Right lobe of liver (tissue), 6 donors: Measurements from ENCODE around the gene OR1L1. TPM values are rescaled to one million over a fixed set of nuclear protein-coding genes. Genes with fewer than 3 reads are reported as not detected.

Experiments used
- ATAC-seq, 4 donors: fragments of 200-7000 bp; cut with Tn5 transposase; one replicate each; pipeline ENCODE4 v1.9.1; 2020; ENCODE audit warnings: mild to moderate bottlenecking in 4 of 4, moderate library complexity in 4 of 4
- DNase-seq, 3 donors: peaks; one replicate each; pipeline ENCODE4 v3.0.0-alpha.2; 2020
- H3K27ac ChIP-seq, 3 donors: fragments of 200-600 bp; one replicate each; pipeline ENCODE4 v1.8.0; 2022
- H3K27me3 ChIP-seq, 2 donors: fragments of 200-600 bp; one replicate each; pipeline ENCODE4 v1.8.0; 2022
- H3K36me3 ChIP-seq, 4 donors: fragments of 200-600 bp; sonication (generic) in 1 of 4; one replicate each; pipeline versions ENCODE4 v1.5.1 to v1.8.0; 2017 to 2022; ENCODE audit warnings: control low read depth in 1 of 4
- H3K4me1 ChIP-seq, 4 donors: fragments of 200-600 bp; sonication (generic) in 1 of 4; one replicate each; pipeline versions ENCODE4 v1.5.1 to v1.8.0; 2017 to 2022; ENCODE audit warnings: control low read depth in 1 of 4
- H3K4me3 ChIP-seq, 3 donors: fragments of 200-600 bp; one replicate each; pipeline ENCODE4 v1.8.0; 2022
- H3K9me3 ChIP-seq, 4 donors: fragments of 200-600 bp; sonication (generic) in 1 of 4; one replicate each; pipeline versions ENCODE4 v1.5.1 to v1.8.0; 2017 to 2022; ENCODE audit warnings: control low read depth in 1 of 4
- CTCF ChIP-seq, 4 donors: fragments of 200-600 bp in 3 of 4; fragments of 450-650 bp in 1 of 4; IDR thresholded peaks; one replicate each; pipeline versions ENCODE4 v1.5.1 to v1.8.0; 2016 to 2022; ENCODE audit warnings: antibody characterized with exemption in 4 of 4, mild to moderate bottlenecking in 2 of 4
- POLR2A ChIP-seq: fragments of 450-650 bp; IDR thresholded peaks from one replicate; pipeline ENCODE4 v1.6.1; 2017; ENCODE audit warnings: antibody characterized with exemption, mild to moderate bottlenecking
- WGBS: methylation state at CpG from one replicate; pipeline ENCODE4 v1.1.6; 2018; ENCODE audit warnings: low coverage, low lambda C conversion rate; ENCODE audit not compliant: insufficient coverage; ENCODE audit errors: missing lambda C conversion rate; 5-methylcytosine and 5-hydroxymethylcytosine counted together
- intact Hi-C, 2 donors: fragments of 100-400 bp; cut with DNase I; formaldehyde crosslinking; loops; one replicate each; pipeline versions ENCODE4 v1.11.2 to v1.14.1; 2022
- long read RNA-seq: library from polyadenylated mRNA; unstranded; transcript quantifications from one replicate; pipeline ENCODE4 v2.0.0, GENCODE V29; 2019
- total RNA-seq, 6 experiments: library from RNA; depleted of rRNA in 2 of 6; stranded (reverse); fragments of >200 nt in 2 of 6; fragmentation: NEBNext Ultra II Directional in 3 of 6; extraction: Animal tissue kit (Norgen Biotek cat#: 25700) in 3 of 6; gene quantifications; one replicate each; pipeline versions ENCODE4 v1.1.0 to v1.2.4, GENCODE V29; 2016 to 2023
- donor health status: DM: no; HTN: yes; CAD: no.
- donor health status: DM: no; HTN: no; CAD: no.
- donor health status: DM: no; HTN: no; CAD: no.
- donor health status: DM: no; HTN: yes; CAD: no.
- donor health status: DM: no; HTN: yes; CAD: no.

Gene OR1L1
- total RNA-seq = not detected
- long read RNA-seq = 0 reads

GRCh38 chr9:122661416-122661815 lies at the start of gene OR1L1:
Gene OR1L1, plus strand, starts transcription at chr9:122661716. Its CDS starts 0 bp downstream, at chr9:122661716.
- TF ChIP-seq POLR2A (no peak), CTCF (IDR thresholded peaks at IDR 0.05) (no peak)
- H3K4me3 ChIP-seq = no peak within 1 kb of the TSS
- DNase-seq = no peak
- intact Hi-C loops = no loop called here
- WGBS = 58% methylated on average over 2 of the region's 2 CpGs
- H3K4me1 ChIP-seq = no peaks in the 10 kb centered on the region
- no peaks in the 10 kb centered on the region for H3K36me3 ChIP-seq
- no peaks in the 10 kb centered on the region for H3K27me3 ChIP-seq
- no peak for ATAC-seq
- H3K9me3 ChIP-seq = no peaks in the 10 kb centered on the region
- no peak within 1 kb of the TSS for H3K27ac ChIP-seq

GRCh38 chr9:122614362-122614761 lies 47.2 kb upstream of the OR1L1 start, which contains the start of gene OR1Q1:
Gene OR1Q1, plus strand, starts transcription at chr9:122614738. Its CDS starts 0 bp downstream, at chr9:122614738.
- intact Hi-C loops = no loop called here
- 59% methylated on average over 1 of the region's 1 CpG for WGBS
- H3K36me3 ChIP-seq = no peaks in the 10 kb centered on the region
- no peak for ATAC-seq
- no peaks in the 10 kb centered on the region for H3K4me1 ChIP-seq
- H3K27me3 ChIP-seq = no peaks in the 10 kb centered on the region
- TF ChIP-seq CTCF (IDR thresholded peaks at IDR 0.05) (no peak), POLR2A (no peak)
- no peaks in the 10 kb centered on the region for H3K9me3 ChIP-seq
- no peak within 1 kb of the TSS for H3K4me3 ChIP-seq
- H3K27ac ChIP-seq = no peak within 1 kb of the TSS
- DNase-seq = no peak

GRCh38 chr9:122619996-122620395 lies 41.5 kb upstream of the OR1L1 start:
- no peak for TF ChIP-seq POLR2A
- no peak for TF ChIP-seq CTCF (IDR thresholded peaks at IDR 0.05)
- Histone ChIP-seq H3K27ac (no peak overlapping the region), H3K36me3 (no peaks in the 10 kb centered on the region), H3K4me3 (no peak overlapping the region), H3K9me3 (no peaks in the 10 kb centered on the region), H3K4me1 (no peaks in the 10 kb centered on the region), H3K27me3 (no peaks in the 10 kb centered on the region)
- intact Hi-C loops = no loop called here
- WGBS = 57% methylated on average over 7 of the region's 7 CpGs
- DNase-seq = no peak
- ATAC-seq = no peak

- WGBS = 41% methylated on average over 2 of the region's 2 CpGs
- intact Hi-C loops = no loop called here
These were observed 19.3 kb upstream of the OR1L1 start for GRCh38 chr9:122642226-122642625.

More at GRCh38 chr9:122642226-122642625, 19.3 kb upstream of the OR1L1 start:
- Histone ChIP-seq H3K4me1 (no peaks in the 10 kb centered on the region), H3K27ac (no peak overlapping the region), H3K36me3 (no peaks in the 10 kb centered on the region), H3K9me3 (no peaks in the 10 kb centered on the region), H3K27me3 (no peaks in the 10 kb centered on the region), H3K4me3 (no peak overlapping the region)
- no peak for DNase-seq
- no peak for TF ChIP-seq POLR2A
- no peak for TF ChIP-seq CTCF (IDR thresholded peaks at IDR 0.05)
- ATAC-seq = no peak
